Right lobe of liver (tissue), 4 donors: ENCODE results near the gene SNUPN.

Source experiments
- POLR2A ChIP-seq: fragments of 450-650 bp; IDR thresholded peaks from one replicate; pipeline ENCODE4 v1.6.1; 2017; ENCODE audit warnings: antibody characterized with exemption, mild to moderate bottlenecking
- TF ChIP-seq, protein P1 (sequence below), 4 donors: fragments of 200-600 bp in 3 of 4; fragments of 450-650 bp in 1 of 4; IDR thresholded peaks; one replicate each; pipeline versions ENCODE4 v1.5.1 to v1.8.0; 2016 to 2022; ENCODE audit warnings: antibody characterized with exemption in 4 of 4, mild to moderate bottlenecking in 2 of 4
- donor health status: DM: no; HTN: no; CAD: no.
- donor health status: DM: no; HTN: no; CAD: no.
- donor health status: DM: no; HTN: yes; CAD: no.

DNA sequence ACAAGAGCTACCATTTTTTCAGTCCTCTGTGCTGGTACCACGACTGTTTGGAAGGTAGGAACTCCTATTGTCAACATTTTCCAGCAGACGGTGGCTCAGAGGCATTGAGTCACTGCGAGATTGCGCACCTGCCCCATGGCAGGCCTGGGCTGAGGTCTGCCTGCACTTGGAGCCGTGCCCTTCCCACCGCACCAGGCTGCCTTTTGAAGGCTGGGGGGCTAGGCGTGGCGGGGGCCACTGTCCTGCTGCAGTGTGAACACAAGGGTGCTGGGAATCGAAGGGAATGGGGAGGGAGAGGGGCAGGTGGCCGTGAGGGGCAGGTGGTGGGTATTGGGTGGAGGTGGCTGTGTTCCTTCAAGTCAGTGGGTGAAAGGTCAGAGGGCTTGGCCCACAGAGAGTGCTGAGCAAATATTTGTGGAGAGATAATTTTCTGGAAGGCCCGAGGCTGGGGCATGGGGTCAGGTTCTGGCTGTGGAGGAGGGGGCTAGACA, 38.5 kb upstream of the SNUPN start:
- TF ChIP-seq, protein P1, sequence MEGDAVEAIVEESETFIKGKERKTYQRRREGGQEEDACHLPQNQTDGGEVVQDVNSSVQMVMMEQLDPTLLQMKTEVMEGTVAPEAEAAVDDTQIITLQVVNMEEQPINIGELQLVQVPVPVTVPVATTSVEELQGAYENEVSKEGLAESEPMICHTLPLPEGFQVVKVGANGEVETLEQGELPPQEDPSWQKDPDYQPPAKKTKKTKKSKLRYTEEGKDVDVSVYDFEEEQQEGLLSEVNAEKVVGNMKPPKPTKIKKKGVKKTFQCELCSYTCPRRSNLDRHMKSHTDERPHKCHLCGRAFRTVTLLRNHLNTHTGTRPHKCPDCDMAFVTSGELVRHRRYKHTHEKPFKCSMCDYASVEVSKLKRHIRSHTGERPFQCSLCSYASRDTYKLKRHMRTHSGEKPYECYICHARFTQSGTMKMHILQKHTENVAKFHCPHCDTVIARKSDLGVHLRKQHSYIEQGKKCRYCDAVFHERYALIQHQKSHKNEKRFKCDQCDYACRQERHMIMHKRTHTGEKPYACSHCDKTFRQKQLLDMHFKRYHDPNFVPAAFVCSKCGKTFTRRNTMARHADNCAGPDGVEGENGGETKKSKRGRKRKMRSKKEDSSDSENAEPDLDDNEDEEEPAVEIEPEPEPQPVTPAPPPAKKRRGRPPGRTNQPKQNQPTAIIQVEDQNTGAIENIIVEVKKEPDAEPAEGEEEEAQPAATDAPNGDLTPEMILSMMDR (IDR thresholded peaks at IDR 0.05) = no peak
- TF ChIP-seq POLR2A = no peak
